M059J (cell line): ENCODE data around the gene SERPINI1. TPM values are rescaled to one million over a fixed set of nuclear protein-coding genes. Genes with fewer than 3 reads are reported as not detected.

ENCODE experiments used
- DNase-seq: peaks from one replicate; pipeline ENCODE4 v3.0.0-alpha.2; 2012; ENCODE audit warnings: low read depth
- total RNA-seq: library from RNA; depleted of rRNA; stranded (reverse); fragments of >200 nt; shearing (Covaris generic); gene quantifications from 2 replicates; pipeline ENCODE4 v1.2.3, GENCODE V29; 2014; rRNA removed

The SERPINI1 gene
- 3.2 and 4.4 TPM in 2 replicates for total RNA-seq

GRCh38 chr3:167735233-167736138 is at the start of gene SERPINI1:
Gene SERPINI1, plus strand, starts transcription at chr3:167735721. Its CDS starts 53,408 bp downstream, at chr3:167789129.
- peak; percentile 93 for DNase-seq

- DNase-seq, result no peak
Measured at GRCh38 chr3:167691366-167691765, 44.2 kb upstream of the SERPINI1 start.

GRCh38 chr3:167694121-167694520 is 41.4 kb upstream of the SERPINI1 start:
- no peak for DNase-seq

GRCh38 chr3:167700046-167700445 is 35.5 kb upstream of the SERPINI1 start:
- DNase-seq, result no peak

GRCh38 chr3:167700926-167701325 is 34.6 kb upstream of the SERPINI1 start:
- DNase-seq, result no peak

GRCh38 chr3:167705840-167706239 is 29.7 kb upstream of the SERPINI1 start:
- DNase-seq, result peak; percentile 10

GRCh38 chr3:167709690-167710089 is 25.8 kb upstream of the SERPINI1 start:
- DNase-seq, result no peak

- no peak for DNase-seq
Measured at GRCh38 chr3:167710552-167710951, 25.0 kb upstream of the SERPINI1 start.

GRCh38 chr3:167711439-167711838 is 24.1 kb upstream of the SERPINI1 start:
- DNase-seq, result no peak

- DNase-seq, result no peak
Measured at GRCh38 chr3:167712445-167712844, 23.1 kb upstream of the SERPINI1 start.

- no peak for DNase-seq
Measured at GRCh38 chr3:167714871-167715270, 20.6 kb upstream of the SERPINI1 start.

- no peak for DNase-seq
Measured at GRCh38 chr3:167716920-167717319, 18.6 kb upstream of the SERPINI1 start.

GRCh38 chr3:167718582-167718981 is 16.9 kb upstream of the SERPINI1 start:
- DNase-seq, result no peak

- no peak for DNase-seq
Measured at GRCh38 chr3:167723025-167723512, 12.5 kb upstream of the SERPINI1 start.

- DNase-seq, result no peak
Measured at GRCh38 chr3:167723872-167724271, 11.6 kb upstream of the SERPINI1 start.

GRCh38 chr3:167728176-167728575 is 7.3 kb upstream of the SERPINI1 start:
- DNase-seq, result peak; percentile 79

- DNase-seq, result no peak
Measured at GRCh38 chr3:167728632-167729323, 6.7 kb upstream of the SERPINI1 start.

- no peak for DNase-seq
Measured at GRCh38 chr3:167729591-167729990, 5.9 kb upstream of the SERPINI1 start.

GRCh38 chr3:167731393-167731792 is 4.1 kb upstream of the SERPINI1 start:
- DNase-seq, result no peak

- DNase-seq, result no peak
Measured at GRCh38 chr3:167732313-167733065, 3.0 kb upstream of the SERPINI1 start.

GRCh38 chr3:167733961-167734497 is 1.5 kb upstream of the SERPINI1 start:
- peak; percentile 49 for DNase-seq
